IMR-90 (cell line): ENCODE measurements around the gene TPMT. TPM values are rescaled to one million over a fixed set of nuclear protein-coding genes. Genes with fewer than 3 reads are reported as not detected.

Source experiments
- ATAC-seq: fragments of 200-7000 bp; cut with Tn5 transposase; 2 replicates; pipeline ENCODE4 v1.9.1; 2020; ENCODE audit warnings: low read depth, mild to moderate bottlenecking, moderate library complexity
- BruUV-seq: library from RNA; stranded (reverse); fragments of 400-500 nt; replicated peaks from 2 replicates; lab custom pipeline; 2021; lab: Mats Ljungman, UMichigan
- CTCF ChIA-PET: fragments of 300-600 bp; formaldehyde crosslinking; extraction: SDS; loops from one replicate; lab custom pipeline; 2021; ENCODE audit warnings: antibody characterized with exemption; lab: Yijun Ruan, JAX
- POLR2A ChIA-PET: fragments of 300-600 bp; sonication (Branson Sonifier 250); formaldehyde crosslinking; loops from one replicate; lab custom pipeline; 2022; ENCODE audit warnings: antibody characterized with exemption; ENCODE audit not compliant: unreplicated experiment; lab: Charles Lee
- DNase-seq: peaks from one replicate; pipeline ENCODE4 v3.0.0; 2013
- H2AFZ ChIP-seq: replicated peaks from 2 replicates; pipeline ENCODE3; 2013; ENCODE audit warnings: low read length, mild to moderate bottlenecking; ENCODE audit not compliant: poor library complexity
- H2AK5ac ChIP-seq: 2 replicates; pipeline ENCODE4 v1.6.1; 2013; ENCODE audit warnings: low read depth, low read length, inconsistent platforms
- H2AK9ac ChIP-seq: replicated peaks from 2 replicates; pipeline ENCODE3; 2013; ENCODE audit warnings: mild to moderate bottlenecking, low read depth, low read length, moderate library complexity; ENCODE audit not compliant: poor library complexity
- H2BK120ac ChIP-seq: 2 replicates; pipeline ENCODE4 v1.6.1; 2013; ENCODE audit warnings: low read depth, low read length, inconsistent platforms
- H2BK15ac ChIP-seq: 3 replicates; pipeline ENCODE4 v1.6.1; 2013; ENCODE audit warnings: low read depth, low read length, inconsistent platforms
- H2BK20ac ChIP-seq: 2 replicates; pipeline ENCODE4 v1.6.1; 2013; ENCODE audit warnings: low read depth, mild to moderate bottlenecking, inconsistent platforms, low read length, moderate library complexity
- H2BK5ac ChIP-seq: 2 replicates; pipeline ENCODE4 v1.6.1; 2013; ENCODE audit warnings: mild to moderate bottlenecking, low read depth, low read length, inconsistent platforms; ENCODE audit not compliant: poor library complexity, severe bottlenecking
- H3K14ac ChIP-seq: replicated peaks from 2 replicates; pipeline ENCODE4 v1.6.1; 2013; ENCODE audit warnings: low read depth, low read length, inconsistent platforms
- H3K18ac ChIP-seq: 2 replicates; pipeline ENCODE4 v1.6.1; 2013; ENCODE audit warnings: low read depth, low read length, control low read depth
- H3K23ac ChIP-seq: 2 replicates; pipeline ENCODE4 v1.6.1; 2013; ENCODE audit warnings: low read depth, low read length, inconsistent platforms
- H3K27ac ChIP-seq: 2 replicates; pipeline ENCODE4 v1.5.1; 2013; ENCODE audit warnings: mild to moderate bottlenecking, control low read depth, low read length; ENCODE audit not compliant: insufficient read depth
- H3K27me3 ChIP-seq: 2 replicates; pipeline ENCODE4 v1.6.1; 2013; ENCODE audit warnings: low read length; ENCODE audit not compliant: control insufficient read depth, insufficient read depth
- H3K36me3 ChIP-seq: 2 replicates; pipeline ENCODE4 v1.6.1; 2013; ENCODE audit warnings: low read length, mixed read lengths; ENCODE audit not compliant: control insufficient read depth, insufficient read depth
- H3K4ac ChIP-seq: 2 replicates; pipeline ENCODE4 v1.6.1; 2013; ENCODE audit warnings: low read depth, low read length, inconsistent platforms
- H3K4me1 ChIP-seq: 2 replicates; pipeline ENCODE4 v1.6.1; 2013; ENCODE audit warnings: low read length, mixed read lengths; ENCODE audit not compliant: control insufficient read depth, insufficient read depth
- H3K4me2 ChIP-seq: 2 replicates; pipeline ENCODE4 v1.6.1; 2013; ENCODE audit warnings: low read depth, mild to moderate bottlenecking, control low read depth, low read length, moderate library complexity
- H3K4me3 ChIP-seq: 2 replicates; pipeline ENCODE4 v1.5.1; 2013; ENCODE audit warnings: low read depth, mild to moderate bottlenecking, control low read depth, low read length, moderate library complexity; ENCODE audit not compliant: insufficient read depth
- H3K56ac ChIP-seq: 2 replicates; pipeline ENCODE4 v1.6.1; 2013; ENCODE audit warnings: low read length, inconsistent platforms; ENCODE audit not compliant: insufficient read depth; ENCODE audit errors: extremely low read depth
- H3K79me1 ChIP-seq, 2 experiments: 2 replicates each; pipeline ENCODE4 v1.6.1; 2013; ENCODE audit warnings: low read length in 2 of 2, inconsistent platforms in 1 of 2, low read depth in 1 of 2
- H3K9ac ChIP-seq: 2 replicates; pipeline ENCODE4 v1.6.1; 2013; ENCODE audit warnings: low read depth, low read length, control low read depth
- H3K9me1 ChIP-seq: 2 replicates; pipeline ENCODE4 v1.6.1; 2013; ENCODE audit warnings: low read length, inconsistent platforms; ENCODE audit not compliant: insufficient read depth
- H3K9me3 ChIP-seq: 2 replicates; pipeline ENCODE4 v1.6.1; 2013; ENCODE audit warnings: low read length; ENCODE audit not compliant: control insufficient read depth, insufficient read depth
- H4K20me1 ChIP-seq: 2 replicates; pipeline ENCODE4 v1.6.1; 2013; ENCODE audit warnings: low read length, inconsistent platforms; ENCODE audit not compliant: insufficient read depth
- H4K5ac ChIP-seq: 2 replicates; pipeline ENCODE4 v1.6.1; 2013; ENCODE audit warnings: mild to moderate bottlenecking, low read depth, low read length, control low read depth
- H4K8ac ChIP-seq, 2 experiments: 2 replicates each; pipeline ENCODE4 v1.6.1; 2013; ENCODE audit warnings: low read depth in 2 of 2, low read length in 2 of 2, control low read depth in 1 of 2, inconsistent platforms in 1 of 2
- H4K91ac ChIP-seq: 2 replicates; pipeline ENCODE4 v1.6.1; 2013; ENCODE audit warnings: low read depth, low read length, inconsistent platforms; ENCODE audit not compliant: insufficient read depth
- BHLHE40 ChIP-seq: fragments of 150-350 bp; IDR thresholded peaks from 2 replicates; pipeline ENCODE4 v1.6.1; 2016; ENCODE audit warnings: mild to moderate bottlenecking, low read depth, low read length
- CEBPB ChIP-seq: IDR thresholded peaks from 2 replicates; pipeline ENCODE4 v1.6.1; 2012; ENCODE audit warnings: low read depth, low read length, improper control_type of control experiment
- CHD1 ChIP-seq: IDR thresholded peaks from 2 replicates; pipeline ENCODE4 v1.6.1; 2012; ENCODE audit warnings: low read depth, low read length, improper control_type of control experiment
- FOS ChIP-seq: fragments of 150-350 bp; IDR thresholded peaks from 2 replicates; pipeline ENCODE4 v1.6.1; 2016; ENCODE audit warnings: low read depth, low read length
- MAZ ChIP-seq: IDR thresholded peaks from 2 replicates; pipeline ENCODE4 v1.6.1; 2012; ENCODE audit warnings: low read depth, mild to moderate bottlenecking, low read length, improper control_type of control experiment, moderate library complexity, borderline replicate concordance
- MXI1 ChIP-seq: IDR thresholded peaks from 2 replicates; pipeline ENCODE4 v1.6.1; 2012; ENCODE audit warnings: low read depth, mild to moderate bottlenecking, low read length, moderate library complexity, borderline replicate concordance
- RAD21 ChIP-seq: IDR thresholded peaks from 2 replicates; pipeline ENCODE4 v1.6.1; 2012; ENCODE audit warnings: low read length, improper control_type of control experiment
- SMC3 ChIP-seq: fragments of 150-350 bp; IDR thresholded peaks from 2 replicates; pipeline ENCODE4 v1.6.1; 2016; ENCODE audit warnings: low read depth, mild to moderate bottlenecking, antibody characterized with exemption, low read length, moderate library complexity
- WGBS, 2 experiments: methylation state at CpG; one replicate each; pipeline versions ENCODE4 v1.1.5 to v1.1.7; 2013; ENCODE audit warnings: missing lambda C conversion rate in 2 of 2; ENCODE audit not compliant: insufficient read length in 1 of 2; ENCODE audit errors: extremely low coverage in 2 of 2; 5-methylcytosine and 5-hydroxymethylcytosine counted together
- dilution Hi-C: fragments of 300-500 bp; cut with HindIII; formaldehyde crosslinking; loops from one replicate; pipeline ENCODE4 v1.14.3; 2018; ENCODE audit warnings: low sequenced_read_pairs; ENCODE audit not compliant: unreplicated experiment
- in situ Hi-C: fragments of 300-500 bp; cut with MboI; formaldehyde crosslinking; loops from 3 replicates; pipeline ENCODE4 v1.14.3; 2019; ENCODE audit warnings: low sequenced_read_pairs, inconsistent platforms, mixed read lengths
- intact Hi-C: fragments of 100-400 bp; cut with micrococcal nuclease; formaldehyde crosslinking; loops from 2 replicates; pipeline ENCODE4 v1.10.0; 2022
- polyA plus RNA-seq, 3 experiments: library from polyadenylated mRNA; depleted of rRNA; stranded (reverse); fragments of >200 nt; gene quantifications; 2 replicates each; pipeline ENCODE4 v1.2.3, GENCODE V29; 2012; ENCODE audit warnings: low replicate concordance in 1 of 3
- total RNA-seq: library from RNA; depleted of rRNA; stranded (reverse); fragments of >200 nt; gene quantifications from 2 replicates; pipeline ENCODE4 v1.2.3, GENCODE V29; 2012
- TF ChIP-seq, protein P1 (sequence below): fragments of 150-350 bp; IDR thresholded peaks from 2 replicates; pipeline ENCODE4 v1.6.1; 2017; ENCODE audit warnings: mild to moderate bottlenecking, antibody characterized with exemption, low read length, low read depth
- TF ChIP-seq, protein P2 (sequence below): conservative IDR thresholded peaks from 2 replicates; pipeline ENCODE4 v1.5.1; 2012; ENCODE audit warnings: mild to moderate bottlenecking, low read depth, low read length, improper control_type of control experiment

TPMT gene
- total and polyA plus RNA-seq, 2 of the 4 experiments (the other 2 are of a cell fraction) = 10.8 to 14.1 TPM

DNA sequence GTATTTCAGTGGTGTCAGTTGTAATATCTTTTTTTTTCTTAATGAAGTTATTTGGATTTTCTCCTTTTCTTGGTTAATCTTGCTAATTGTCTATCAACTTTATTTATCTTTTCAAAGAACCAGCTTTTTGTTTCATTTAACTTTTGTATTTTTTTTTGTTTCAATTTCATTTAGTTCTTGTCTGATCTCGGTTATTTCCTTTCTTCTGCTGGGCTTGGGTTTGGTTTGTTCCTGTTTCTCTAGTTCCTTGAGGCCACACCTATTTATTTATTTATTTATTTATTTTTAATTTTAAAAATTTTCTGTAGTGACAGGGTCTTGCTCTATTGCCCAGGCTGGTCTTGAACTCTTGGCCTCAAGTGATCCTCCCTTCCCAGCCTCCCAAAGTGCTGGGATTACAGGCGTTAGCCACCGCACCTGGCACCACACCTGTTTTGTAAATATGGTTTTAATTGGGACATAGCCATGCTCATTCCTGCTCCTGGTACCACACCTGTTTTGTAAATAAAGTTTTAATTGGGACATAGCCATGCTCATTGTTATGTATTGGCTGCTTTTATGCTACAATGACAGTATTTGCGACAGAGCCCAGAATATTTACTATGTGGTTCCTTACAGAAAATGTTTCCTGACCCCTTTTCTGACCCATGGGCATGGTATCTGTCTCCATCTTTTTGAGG lies 22.5 kb upstream of the TPMT start:
- no peaks in the 10 kb centered on the region for H3K36me3 ChIP-seq
- BruUV-seq = no TSS peak
- H3K79me1 ChIP-seq = no peaks in the 10 kb centered on the region
- intact Hi-C loops = no loop called here
- H2AK9ac ChIP-seq = no peak overlapping the region
- CTCF ChIA-PET = no interaction called here
- no peaks in the 10 kb centered on the region for H3K9me3 ChIP-seq
- TF ChIP-seq CHD1 (no peak), MAZ (no peak), FOS (no peak), BHLHE40 (no peak), CEBPB (no peak), MXI1 (no peak), SMC3 (no peak), RAD21 (no peak)
- TF ChIP-seq, protein P1, sequence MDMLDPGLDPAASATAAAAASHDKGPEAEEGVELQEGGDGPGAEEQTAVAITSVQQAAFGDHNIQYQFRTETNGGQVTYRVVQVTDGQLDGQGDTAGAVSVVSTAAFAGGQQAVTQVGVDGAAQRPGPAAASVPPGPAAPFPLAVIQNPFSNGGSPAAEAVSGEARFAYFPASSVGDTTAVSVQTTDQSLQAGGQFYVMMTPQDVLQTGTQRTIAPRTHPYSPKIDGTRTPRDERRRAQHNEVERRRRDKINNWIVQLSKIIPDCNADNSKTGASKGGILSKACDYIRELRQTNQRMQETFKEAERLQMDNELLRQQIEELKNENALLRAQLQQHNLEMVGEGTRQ = no peak
- TF ChIP-seq, protein P2, sequence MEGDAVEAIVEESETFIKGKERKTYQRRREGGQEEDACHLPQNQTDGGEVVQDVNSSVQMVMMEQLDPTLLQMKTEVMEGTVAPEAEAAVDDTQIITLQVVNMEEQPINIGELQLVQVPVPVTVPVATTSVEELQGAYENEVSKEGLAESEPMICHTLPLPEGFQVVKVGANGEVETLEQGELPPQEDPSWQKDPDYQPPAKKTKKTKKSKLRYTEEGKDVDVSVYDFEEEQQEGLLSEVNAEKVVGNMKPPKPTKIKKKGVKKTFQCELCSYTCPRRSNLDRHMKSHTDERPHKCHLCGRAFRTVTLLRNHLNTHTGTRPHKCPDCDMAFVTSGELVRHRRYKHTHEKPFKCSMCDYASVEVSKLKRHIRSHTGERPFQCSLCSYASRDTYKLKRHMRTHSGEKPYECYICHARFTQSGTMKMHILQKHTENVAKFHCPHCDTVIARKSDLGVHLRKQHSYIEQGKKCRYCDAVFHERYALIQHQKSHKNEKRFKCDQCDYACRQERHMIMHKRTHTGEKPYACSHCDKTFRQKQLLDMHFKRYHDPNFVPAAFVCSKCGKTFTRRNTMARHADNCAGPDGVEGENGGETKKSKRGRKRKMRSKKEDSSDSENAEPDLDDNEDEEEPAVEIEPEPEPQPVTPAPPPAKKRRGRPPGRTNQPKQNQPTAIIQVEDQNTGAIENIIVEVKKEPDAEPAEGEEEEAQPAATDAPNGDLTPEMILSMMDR = no peak
- H3K18ac ChIP-seq = no peak overlapping the region
- no peak overlapping the region for H3K4me3 ChIP-seq
- no peaks in the 10 kb centered on the region for H3K9me1 ChIP-seq
- H2BK120ac ChIP-seq = no peak overlapping the region
- H3K14ac ChIP-seq = no peak overlapping the region
- no peak overlapping the region for H3K27ac ChIP-seq
- H4K8ac ChIP-seq = no peak overlapping the region
- H4K91ac ChIP-seq = no peak overlapping the region
- POLR2A ChIA-PET = no interaction called here
- H4K20me1 ChIP-seq = no peaks in the 10 kb centered on the region
- H3K9ac ChIP-seq = no peak overlapping the region
- no peak overlapping the region for H3K23ac ChIP-seq
- no peaks in the 10 kb centered on the region for H3K27me3 ChIP-seq
- dilution Hi-C loops = no loop called here
- H2BK20ac ChIP-seq = no peak overlapping the region
- H2AK5ac ChIP-seq = no peak overlapping the region
- no peak overlapping the region for H2BK5ac ChIP-seq
- H2AFZ ChIP-seq = no peak overlapping the region
- H3K56ac ChIP-seq = no peak overlapping the region
- no peak for DNase-seq
- in situ Hi-C loops = no loop called here
- WGBS, 2 experiments = 100% methylated on average over 1 of the region's 4 CpGs; no CpG with 5 or more reads in 1 of the 2 experiments
- H2BK15ac ChIP-seq = no peak overlapping the region
- no peak overlapping the region for H3K4me2 ChIP-seq
- H4K5ac ChIP-seq = no peak overlapping the region
- no peak overlapping the region for H3K4ac ChIP-seq
- H3K4me1 ChIP-seq = no peaks in the 10 kb centered on the region
- no peak for ATAC-seq
